HG03457 (cell line): ENCODE results near the gene RBPJ.

Experiments used
- ATAC-seq: cut with Tn5 transposase; IDR thresholded peaks from one replicate; pipeline ENCODE4 v1.9.1; 2021; ENCODE audit warnings: moderate number of reproducible peaks; ENCODE audit not compliant: unreplicated experiment

The RBPJ gene

DNA sequence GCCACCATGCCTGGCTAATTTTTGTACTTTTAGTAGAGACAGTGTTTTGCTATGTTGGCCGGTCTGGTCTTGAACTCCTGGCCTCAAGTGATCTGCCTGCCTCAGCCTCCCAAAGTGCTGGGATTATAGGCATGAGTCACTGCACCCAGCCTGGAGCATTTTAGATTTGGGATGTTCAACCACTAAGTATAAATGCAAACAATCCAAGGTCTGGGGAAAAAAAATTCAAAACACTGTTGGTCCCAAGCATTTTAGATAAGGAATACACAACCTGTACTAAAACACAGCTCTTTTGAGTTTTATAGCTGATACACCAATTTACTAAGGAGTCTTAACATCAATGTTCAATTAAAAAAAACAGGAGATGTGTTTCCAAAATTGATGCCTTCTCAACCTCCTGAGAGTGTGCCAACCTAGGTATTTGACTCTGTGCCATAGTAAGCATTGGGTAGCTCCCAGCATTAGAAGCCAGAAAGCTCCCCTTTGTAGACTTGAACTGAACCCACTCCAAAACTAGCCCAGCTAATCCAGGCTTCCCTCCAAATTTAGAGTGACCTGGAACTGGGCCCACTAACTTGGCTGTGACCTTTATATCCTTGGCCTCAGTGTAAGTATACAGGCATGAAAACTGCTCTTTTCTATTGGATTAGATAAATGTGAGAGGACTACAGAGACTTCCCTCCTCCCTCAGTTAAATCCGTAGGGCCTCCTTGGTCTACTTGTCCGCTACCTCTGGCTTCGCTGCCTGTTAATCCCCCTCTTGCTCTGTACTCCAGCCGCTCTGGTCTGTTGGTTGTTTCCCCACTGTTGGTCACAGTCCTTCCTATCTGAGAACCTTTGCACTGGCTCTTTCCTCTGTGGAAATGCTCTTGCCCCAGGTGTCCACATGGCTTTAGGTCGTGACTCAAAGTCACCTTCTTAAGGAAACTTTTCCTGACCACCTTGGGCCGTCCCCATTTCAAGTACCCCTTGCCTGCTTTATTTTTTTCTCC is 91.9 kb downstream of the RBPJ start:
- no peak for ATAC-seq

- no peak for ATAC-seq
Observed at GRCh38 chr4:26413582-26413981, 92.8 kb downstream of the RBPJ start.

GRCh38 chr4:26418107-26418506 is 97.3 kb downstream of the RBPJ start:
- ATAC-seq: no peak

GRCh38 chr4:26418850-26419249 is 98.0 kb downstream of the RBPJ start:
- no peak for ATAC-seq

DNA sequence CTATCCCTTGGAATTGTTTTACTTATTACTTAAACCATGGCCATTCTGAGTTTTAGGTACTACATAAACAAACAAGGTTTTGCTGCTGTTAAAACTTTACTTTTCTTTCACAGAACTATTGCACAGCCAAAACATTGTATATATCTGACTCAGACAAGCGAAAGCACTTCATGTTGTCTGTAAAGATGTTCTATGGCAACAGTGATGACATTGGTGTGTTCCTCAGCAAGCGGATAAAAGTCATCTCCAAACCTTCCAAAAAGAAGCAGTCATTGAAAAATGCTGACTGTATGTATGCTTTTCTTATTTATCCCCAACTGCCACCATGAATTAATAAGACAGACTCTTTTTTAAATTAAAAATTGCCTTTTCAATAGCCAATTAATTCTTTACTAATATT is 99.6 kb downstream of the RBPJ start:
- ATAC-seq: no peak

DNA sequence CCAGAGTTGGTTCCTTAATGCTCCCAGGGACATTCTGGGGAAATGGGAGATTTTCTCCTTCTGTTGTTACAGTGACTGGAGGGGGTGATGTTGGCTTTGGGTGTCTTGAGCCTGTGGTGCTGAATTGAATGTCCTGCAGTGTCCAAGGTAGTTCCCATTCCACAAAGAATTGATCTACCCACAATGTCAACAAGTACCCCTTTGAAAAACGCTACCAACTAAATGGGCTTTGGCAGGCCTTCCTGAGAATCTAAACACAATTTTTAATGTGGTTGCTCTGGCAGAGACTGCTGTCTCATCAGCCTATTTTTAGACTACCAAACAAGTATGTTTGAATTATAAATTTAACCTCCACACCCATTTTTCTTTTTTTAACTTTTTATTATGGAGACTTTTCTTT is 100.1 kb downstream of the RBPJ start:
- ATAC-seq: no peak

DNA sequence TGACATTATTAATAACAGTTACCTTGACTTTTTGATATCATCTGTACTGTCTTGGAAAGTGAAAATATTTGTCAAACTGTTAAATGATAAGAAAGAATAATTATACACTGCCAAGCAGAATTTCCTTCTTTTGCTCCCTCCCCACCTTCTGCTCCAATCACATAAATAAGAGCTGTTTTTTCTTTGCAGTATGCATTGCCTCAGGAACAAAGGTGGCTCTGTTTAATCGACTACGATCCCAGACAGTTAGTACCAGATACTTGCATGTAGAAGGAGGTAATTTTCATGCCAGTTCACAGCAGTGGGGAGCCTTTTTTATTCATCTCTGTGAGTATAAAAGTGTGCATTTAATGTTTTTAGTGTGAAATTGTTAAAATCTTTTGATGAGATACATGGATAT is 103.3 kb downstream of the RBPJ start:
- no peak for ATAC-seq

DNA sequence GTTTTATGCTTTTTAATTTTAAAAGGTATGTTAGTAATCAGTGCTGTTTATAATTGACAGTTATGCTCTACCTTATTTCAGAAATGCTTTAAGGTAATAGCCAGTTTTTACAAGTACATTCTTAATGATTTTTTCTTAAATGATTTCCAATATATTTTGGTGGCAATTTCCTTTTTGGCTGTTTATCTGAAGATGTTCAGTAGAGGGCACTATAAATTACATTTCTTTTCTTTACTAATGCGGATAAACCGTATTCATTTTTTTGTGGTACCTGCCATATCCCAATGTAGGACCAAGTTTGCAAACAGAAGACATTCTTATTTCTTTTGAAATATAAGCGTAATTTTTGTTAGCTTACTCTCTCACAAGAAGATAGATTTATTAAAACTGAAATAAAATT is 104.0 kb downstream of the RBPJ start:
- ATAC-seq: no peak

GRCh38 chr4:26425953-26426352 is 105.1 kb downstream of the RBPJ start:
- ATAC-seq: no peak

GRCh38 chr4:26426892-26427291 is 106.1 kb downstream of the RBPJ start:
- ATAC-seq: no peak

DNA sequence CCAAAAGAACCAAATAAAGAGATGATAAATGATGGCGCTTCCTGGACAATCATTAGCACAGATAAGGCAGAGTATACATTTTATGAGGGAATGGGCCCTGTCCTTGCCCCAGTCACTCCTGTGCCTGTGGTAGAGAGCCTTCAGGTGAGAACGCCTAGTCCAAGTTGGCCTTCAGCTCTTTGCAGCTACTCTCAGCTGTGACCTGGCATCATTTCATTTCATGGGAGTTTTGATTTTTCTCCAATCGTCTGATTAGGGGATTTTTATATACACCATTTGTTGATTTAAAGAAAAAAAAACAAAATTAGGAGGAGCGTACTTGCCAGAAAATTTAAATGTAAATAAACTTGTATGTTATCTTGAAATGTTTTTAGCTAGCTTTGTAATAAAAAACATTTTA is 109.1 kb downstream of the RBPJ start:
- no peak for ATAC-seq

GRCh38 chr4:26431461-26432180 is 110.8 kb downstream of the RBPJ start:
- ATAC-seq: no peak

GRCh38 chr4:26432419-26432818 is 111.6 kb downstream of the RBPJ start:
- no peak for ATAC-seq

DNA sequence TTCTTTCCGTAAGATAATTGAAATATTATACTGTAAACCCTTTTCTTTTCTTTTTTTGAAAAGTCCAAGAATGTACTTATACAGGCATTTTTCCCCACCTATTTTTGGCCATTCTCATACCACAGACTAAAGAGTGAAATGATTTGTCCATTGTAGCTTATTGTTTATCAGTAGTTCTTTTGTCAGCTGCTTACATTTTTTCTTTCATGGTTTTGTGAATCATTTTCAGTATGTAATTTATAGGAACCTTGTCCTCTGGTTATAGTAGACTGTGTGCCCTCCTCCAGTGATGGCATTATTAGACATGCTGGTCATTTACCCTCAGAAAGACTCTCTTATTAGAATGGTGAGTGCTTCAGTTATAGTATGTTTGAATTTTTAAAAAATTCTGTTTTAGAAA is 112.7 kb downstream of the RBPJ start:
- no peak for ATAC-seq

DNA sequence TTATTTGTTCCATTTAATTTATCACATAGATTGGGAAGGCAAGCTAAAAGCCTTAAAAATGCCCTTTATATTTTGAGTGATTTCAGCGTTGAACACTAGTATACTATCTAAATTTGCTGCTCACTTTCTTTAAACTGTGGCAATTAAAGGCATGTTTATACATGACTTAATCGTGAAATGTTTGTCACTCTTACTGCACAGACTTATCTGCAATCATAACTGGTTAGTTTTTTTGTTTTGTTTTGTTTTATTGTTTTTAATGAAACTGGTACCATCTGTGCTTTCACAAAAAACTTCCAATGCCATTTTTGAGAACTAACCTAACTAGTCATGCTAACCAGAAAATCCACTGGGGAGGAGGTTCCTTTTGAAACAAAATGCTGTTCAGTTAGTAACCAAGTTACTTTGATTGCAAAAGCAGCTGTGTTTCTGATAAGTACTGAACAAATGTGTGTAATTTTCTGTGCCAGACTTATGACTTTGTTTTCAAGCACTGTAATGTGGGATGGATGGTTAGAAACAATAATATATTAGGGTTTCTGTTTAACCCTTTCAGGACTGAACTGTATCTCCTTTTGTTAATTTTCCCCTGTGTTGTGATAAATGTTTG is 113.3 kb downstream of the RBPJ start:
- no peak for ATAC-seq

GRCh38 chr4:26441102-26441501 is 120.3 kb downstream of the RBPJ start:
- no peak for ATAC-seq

- ATAC-seq: no peak
Observed at GRCh38 chr4:26441771-26442170, 121.0 kb downstream of the RBPJ start.

- no peak for ATAC-seq
Observed at GRCh38 chr4:26447378-26447777, 126.6 kb downstream of the RBPJ start.

DNA sequence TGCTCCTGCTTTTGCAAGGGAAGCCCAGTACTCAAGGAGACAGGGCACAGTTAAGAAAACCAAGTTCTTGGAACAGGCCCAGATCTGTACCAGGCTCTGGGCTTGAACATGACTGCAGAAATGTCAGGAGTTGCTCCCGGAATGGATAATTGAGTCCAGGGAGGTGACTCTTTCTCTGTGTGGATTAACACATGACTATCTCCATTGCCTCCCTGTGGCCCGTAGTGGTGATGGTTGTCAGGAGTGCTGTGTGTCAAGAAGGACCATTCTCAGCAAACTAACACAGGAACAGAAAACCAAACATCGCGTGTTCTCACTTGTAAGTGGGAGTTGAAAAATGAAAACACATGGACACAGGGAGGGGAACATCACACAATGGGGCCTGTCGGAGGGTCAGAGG is 129.6 kb downstream of the RBPJ start:
- ATAC-seq: no peak

DNA sequence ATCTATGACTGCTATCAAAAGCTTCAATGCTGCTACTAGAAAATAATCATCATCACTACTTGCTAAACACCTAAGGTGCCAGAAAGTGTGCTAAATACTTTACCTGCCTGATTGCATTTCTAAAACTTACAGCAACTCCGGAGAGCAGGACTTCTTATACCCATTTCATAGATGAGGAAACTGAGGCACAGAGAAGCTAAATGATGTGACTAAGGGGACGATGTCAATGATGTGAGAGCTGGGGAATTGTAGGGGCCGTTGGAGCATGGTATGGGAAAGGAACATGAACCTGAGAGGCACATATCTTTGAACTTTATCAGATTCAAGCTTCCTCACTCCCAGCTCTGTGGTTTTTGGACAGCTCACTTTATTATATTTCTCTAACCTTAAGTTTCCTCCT is 130.8 kb downstream of the RBPJ start:
- ATAC-seq: no peak
